Fibroblast of skin of scalp (primary cell): ENCODE data around the gene MRPL28.
"Not testable (repeated sequence)": the region's sequence is repeated elsewhere in the genome, so short reads cannot be mapped to it uniquely, and the experiment has no call there.

Experiments used
- DNase-seq: peaks from one replicate; pipeline ENCODE4 v3.0.0-alpha.2; 2013

The MRPL28 gene

DNA sequence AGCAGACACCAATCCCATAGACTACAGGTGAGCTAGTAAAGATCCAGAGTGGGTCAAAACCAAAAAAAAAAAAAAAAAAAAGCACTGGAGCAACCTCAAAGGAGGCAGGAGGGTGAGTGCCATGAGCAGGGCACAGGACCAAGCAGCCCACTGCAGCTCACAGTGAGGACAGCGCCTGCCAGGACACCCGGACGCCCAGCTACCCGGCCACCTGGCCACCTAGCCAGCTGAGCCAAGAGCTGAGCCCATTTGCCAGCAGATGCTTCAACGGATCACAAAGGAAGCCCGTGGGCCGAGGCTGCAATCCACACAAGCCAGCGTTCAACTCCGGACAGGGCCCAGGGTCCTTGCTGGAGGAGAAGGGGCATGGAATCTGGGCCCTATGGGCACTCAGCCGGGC lies 32.9 kb downstream of the MRPL28 start:
- no peak for DNase-seq

DNA sequence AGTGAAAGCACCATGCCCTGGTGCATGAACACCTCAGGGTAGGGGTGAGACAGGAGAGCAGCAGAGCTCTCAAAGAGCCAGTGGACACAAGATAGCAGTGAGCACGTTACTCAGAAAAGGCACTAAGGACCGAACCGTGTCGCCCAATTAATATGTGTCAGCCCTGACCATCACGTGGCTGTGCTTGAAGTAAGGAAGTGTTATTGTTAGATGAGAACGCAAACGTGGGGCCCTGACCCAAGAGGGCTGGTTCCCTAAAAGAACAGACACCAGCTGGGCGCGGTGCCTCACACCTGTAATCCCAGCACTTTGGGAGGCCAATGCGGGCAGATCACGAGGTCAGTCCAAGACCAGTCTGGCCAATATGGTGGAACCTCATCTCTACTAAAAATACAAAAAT lies 34.1 kb downstream of the MRPL28 start:
- no peak for DNase-seq

- DNase-seq: not testable (repeated sequence)
These were observed 35.3 kb downstream of the MRPL28 start for GRCh38 chr16:334861-335632.

DNA sequence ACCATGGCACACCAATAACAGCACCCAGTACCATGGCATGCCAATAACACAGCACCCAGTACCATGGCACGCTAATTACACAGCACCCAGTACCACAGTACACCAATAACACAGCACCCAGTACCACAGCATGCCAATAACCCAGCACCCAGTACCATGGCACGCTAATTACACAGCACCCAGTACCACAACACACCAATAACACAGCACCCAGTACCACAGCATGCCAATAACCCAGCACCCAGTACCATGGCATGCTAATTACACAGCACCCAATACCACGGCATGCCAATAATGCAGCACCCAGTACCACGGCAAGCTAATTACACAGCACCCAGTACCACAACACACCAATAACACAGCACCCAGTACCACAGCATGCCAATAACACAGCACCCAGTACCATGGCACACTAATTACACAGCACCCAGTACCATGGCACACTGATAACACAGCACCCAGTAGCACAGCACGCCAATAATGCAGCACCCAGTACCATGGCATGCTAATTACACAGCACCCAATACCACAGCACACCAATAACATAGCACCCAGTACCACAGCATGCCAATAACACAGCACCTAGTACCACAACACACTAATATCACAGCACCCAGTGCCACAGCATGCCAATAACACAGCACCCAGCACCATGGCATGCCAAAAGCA lies 36.0 kb downstream of the MRPL28 start:
- DNase-seq: not testable (repeated sequence)

DNA sequence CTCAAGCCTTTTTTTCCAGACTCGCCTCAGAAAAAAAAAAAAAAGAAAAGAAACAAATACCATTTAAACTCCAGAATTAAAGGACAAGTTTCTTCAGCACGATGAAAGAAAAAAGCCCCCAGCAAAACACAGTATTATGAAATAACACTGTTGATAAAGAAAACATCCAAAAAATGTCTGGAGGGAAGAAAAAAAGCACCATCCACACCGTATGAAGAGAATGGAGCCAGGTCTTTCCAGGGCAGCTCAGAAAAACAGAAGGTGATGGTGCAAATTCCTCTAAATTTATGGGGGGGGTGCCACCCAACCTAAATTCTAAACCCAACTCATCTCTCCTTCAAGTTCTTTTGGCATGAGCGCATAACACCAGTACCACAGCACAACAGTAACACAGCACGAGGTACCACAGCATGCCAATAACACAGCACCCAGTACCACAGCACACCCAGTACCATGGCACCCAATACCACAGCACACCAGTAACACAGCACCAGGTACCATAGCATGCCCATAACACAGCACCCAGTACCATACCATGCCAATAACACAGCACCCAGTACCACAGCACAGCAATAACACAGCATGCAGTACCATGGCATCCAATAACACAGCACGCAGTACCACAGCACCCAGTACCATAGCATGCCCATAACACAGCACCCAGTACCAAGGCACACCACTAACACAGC lies 36.8 kb downstream of the MRPL28 start:
- no peak for DNase-seq

- DNase-seq: not testable (repeated sequence)
These were observed 39.0 kb downstream of the MRPL28 start for GRCh38 chr16:331181-331814.

DNA sequence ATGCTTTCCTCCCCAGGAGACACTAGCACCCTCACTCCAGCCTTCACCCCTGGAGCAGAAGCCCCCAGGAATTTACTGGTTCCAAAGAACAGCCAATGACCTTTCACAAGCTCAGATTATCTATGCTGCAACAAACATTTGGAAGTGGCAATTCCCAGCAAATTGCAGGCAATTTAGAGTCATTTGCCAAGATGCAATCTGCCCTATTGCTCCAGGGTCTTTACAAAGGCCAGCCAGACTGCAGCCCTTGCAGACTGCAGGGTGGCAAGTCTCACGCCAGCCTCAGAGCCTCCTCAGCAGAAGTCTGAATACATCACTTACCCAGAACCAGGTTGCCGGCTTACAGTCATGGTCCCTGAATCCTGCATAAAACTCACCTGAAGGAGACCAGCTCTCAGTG lies 39.6 kb downstream of the MRPL28 start:
- DNase-seq: no peak

DNA sequence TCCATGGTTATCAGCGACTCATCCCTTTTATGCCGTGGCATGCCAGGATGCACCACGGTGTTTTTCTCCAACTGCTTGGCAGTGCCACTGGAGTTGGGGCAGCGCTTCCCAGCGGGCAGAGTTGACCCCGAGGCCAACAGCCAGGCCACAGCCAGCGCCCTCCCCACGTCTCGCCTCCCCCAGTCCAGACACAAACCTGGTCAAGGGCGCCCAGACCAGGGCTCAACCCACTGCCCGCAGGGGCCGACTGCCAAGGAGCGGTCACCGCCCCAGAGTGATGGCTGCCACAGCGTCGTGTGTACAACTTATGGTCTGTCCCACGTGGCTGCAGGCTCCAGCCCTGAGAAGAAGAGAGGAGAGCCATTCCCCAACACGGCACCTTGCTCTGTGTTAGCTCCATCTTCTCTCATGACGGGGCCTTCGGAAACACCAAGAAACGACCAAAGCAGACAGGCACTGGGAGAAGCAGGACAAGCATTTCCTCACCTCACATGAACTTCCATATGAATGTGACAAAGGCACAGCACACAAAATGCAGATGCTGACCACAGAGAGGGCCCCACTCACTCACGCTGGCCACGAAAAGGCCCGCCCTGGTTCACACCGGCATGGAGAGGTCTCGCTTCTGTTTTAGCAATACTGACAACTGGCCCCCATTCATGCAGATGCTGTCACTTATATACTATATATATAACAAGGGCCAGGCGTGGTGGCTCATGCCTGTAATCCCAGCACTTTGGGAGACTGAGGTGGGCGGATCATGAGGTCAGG lies 44.8 kb downstream of the MRPL28 start:
- DNase-seq: no peak

- DNase-seq: no peak
These were observed 45.6 kb downstream of the MRPL28 start for GRCh38 chr16:324451-325334.

GRCh38 chr16:324201-324450 lies 46.2 kb downstream of the MRPL28 start:
- DNase-seq: no peak

DNA sequence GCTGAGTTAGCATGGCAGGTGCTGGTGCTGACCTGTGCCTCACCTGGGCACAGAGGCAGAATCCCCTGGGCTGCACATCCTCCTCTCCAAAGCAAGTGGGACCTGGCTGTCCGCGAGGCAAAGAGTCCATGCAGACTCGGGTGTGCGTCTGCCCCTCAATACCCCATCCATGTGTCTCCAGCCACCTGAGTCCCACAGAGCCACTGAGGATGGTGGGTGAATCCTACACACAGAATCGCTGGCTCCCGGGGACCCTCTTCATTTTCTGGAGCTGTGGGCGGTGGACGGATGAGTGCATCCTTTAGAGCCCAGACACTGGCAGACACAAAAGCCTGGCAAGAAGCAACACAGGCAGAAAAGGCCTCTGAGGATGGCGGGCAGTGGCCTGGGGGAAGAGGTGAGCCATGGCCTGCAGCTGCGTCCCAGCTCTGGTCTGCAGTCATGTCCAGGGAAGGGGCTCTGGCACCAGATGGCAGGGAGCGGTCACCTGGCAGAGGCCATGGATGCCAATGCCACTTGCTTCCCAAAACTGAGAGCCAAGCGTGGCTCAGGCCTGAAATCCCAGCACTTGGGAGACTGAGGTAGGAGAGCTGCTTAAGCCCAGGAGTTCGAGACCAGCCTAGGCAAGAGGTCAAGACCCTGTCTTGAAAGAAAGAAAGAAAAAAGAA lies 47.7 kb downstream of the MRPL28 start:
- no peak for DNase-seq

DNA sequence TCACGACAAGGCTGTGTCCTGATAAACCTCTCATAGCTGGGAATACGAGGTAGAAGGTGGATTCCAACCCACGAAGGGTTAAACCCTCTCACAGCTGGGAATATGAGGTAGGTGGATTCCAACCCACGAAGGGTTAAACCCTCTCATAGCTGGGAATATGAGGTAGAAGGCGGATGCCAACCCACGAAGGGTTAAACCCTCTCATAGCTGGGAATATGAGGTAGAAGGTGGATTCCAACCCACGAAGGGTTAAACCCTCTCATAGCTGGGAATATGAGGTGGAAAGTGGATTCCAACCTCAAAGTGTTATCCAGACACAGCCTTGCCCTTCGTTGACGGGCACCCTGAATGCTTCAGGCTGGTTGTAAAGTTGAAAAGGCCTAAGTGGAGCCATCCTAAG lies 48.8 kb downstream of the MRPL28 start:
- no peak for DNase-seq

- DNase-seq: no peak
These were observed 50.1 kb downstream of the MRPL28 start for GRCh38 chr16:320206-320605.

DNA sequence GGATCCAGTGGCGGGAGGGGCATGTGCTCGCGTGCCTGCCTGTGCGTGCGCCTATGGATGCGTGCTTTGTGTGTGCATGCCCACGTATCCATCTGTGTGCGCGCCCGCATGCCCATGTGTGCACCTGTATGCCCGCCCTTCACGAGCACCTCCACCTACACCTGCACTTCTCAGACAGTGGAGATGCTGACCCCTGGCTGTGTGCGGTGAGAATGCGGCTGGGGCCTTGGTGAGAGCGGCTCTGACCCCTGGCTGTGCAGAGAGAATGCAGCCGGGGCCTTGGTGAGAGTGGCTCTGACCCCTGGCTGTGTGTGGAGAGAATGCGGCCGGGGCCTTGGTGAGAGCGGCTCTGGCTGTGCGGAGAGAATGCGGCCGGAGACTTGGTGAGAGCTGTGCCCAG lies 51.7 kb downstream of the MRPL28 start:
- DNase-seq: no peak

GRCh38 chr16:317583-317982 lies 52.8 kb downstream of the MRPL28 start:
- DNase-seq: no peak
